Coronary artery (tissue), 2 donors: ENCODE measurements around the gene SLC33A1.

Experiments
- DNase-seq: peaks from one replicate; pipeline ENCODE4 v3.0.0-alpha.2; 2017; ENCODE audit warnings: low spot score
- H3K27ac ChIP-seq, 2 donors: fragments of 200-600 bp; sonication (generic); one replicate each; pipeline ENCODE4 v1.5.1; 2016 to 2019
- H3K4me3 ChIP-seq: fragments of 200-600 bp; sonication (generic); 2 replicates; pipeline ENCODE4 v1.5.1; 2016; ENCODE audit warnings: mild to moderate bottlenecking, moderate library complexity
- CTCF ChIP-seq: fragments of 200-600 bp; sonication (generic); IDR thresholded peaks from one replicate; pipeline ENCODE4 v1.5.1; 2019; ENCODE audit warnings: antibody characterized with exemption

SLC33A1 gene

DNA sequence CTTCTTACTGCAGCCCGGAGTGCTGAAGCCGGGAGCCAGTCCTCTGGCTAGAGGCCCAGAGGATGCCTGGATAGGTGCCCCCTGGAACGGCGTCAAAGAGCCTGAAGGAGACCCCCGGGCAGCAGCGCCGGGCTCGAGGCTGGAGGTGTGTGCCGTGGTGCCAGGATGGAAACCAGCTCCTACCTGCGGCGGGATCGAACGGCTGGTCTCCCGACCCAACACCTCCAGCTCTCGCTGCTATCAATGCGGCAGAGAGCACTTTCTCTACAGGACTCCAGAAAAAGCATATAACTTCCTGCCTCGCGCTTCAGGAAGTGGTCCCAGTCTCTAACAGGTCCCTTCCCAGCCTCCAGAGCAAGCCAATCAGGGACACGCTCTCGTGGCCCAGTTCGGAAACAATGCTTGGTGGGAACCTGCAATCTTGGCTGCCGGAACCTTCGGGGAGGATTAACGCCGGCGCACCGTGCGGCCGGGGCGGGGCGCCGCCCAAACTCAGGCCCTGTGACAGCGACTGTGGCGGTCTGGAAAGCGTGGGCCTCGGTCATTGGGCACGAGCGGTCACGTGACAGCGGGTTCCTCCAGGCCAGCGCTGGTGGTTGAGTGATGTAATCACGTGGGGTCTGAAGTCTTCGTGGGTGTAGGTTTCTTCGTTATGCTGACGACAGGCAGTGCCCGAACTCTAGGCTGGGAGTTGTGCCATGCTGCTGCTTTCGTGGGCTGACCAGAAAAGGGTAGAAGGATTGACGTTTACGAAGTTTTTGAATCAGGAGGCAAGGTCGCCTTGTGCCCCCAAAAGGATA, at the start of gene SLC33A1:
TSS of gene SLC33A1 (minus strand) at position 287 of the 800 bp plus-strand sequence. CDS start 430 bp downstream, outside the sequence.
- peak; percentile 100 for DNase-seq
- TF ChIP-seq CTCF = no peak
- Histone ChIP-seq H3K4me3 (peak within 1 kb of the TSS; percentile 78), H3K27ac (peak within 1 kb of the TSS; percentile 89 to 91)

GRCh38 chr3:155895379-155895900, 41.2 kb upstream of the SLC33A1 start:
- no peak for DNase-seq
- no peak overlapping the region for H3K27ac ChIP-seq
- H3K4me3 ChIP-seq = no peak overlapping the region

GRCh38 chr3:155891321-155891720, 37.1 kb upstream of the SLC33A1 start:
- TF ChIP-seq CTCF = no peak
- H3K4me3 ChIP-seq = no peak overlapping the region
- DNase-seq = no peak

More at GRCh38 chr3:155895379-155895900, 41.2 kb upstream of the SLC33A1 start:
- TF ChIP-seq CTCF = no peak

DNA sequence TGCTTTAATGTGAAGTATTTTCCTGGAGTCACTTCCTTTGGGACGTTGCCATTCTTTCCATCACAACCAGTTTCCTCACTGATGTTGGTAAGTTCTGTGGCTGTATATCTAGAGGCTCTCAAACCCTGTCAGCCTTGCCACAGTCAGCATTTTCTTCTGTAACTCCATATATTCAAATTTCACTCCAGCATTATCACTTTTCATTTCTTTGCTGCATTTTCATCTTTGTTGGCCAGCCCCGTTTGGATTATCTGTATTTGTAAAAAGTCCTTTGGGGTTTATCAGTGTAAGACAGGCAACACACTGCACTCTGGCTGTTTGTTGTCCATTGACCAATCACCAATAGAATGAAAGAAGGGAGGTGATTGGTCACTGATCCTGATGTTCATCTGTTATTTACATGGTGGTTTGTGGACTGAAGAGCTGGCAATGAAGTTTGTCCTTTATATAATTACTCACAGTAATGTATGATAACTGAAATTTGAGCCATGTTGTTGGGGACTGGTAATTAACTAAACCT, 36.5 kb upstream of the SLC33A1 start:
- no peak overlapping the region for H3K4me3 ChIP-seq
- TF ChIP-seq CTCF = no peak
- no peak for DNase-seq
- H3K27ac ChIP-seq = no peak overlapping the region

More at GRCh38 chr3:155891321-155891720, 37.1 kb upstream of the SLC33A1 start:
- no peak overlapping the region for H3K27ac ChIP-seq

DNA sequence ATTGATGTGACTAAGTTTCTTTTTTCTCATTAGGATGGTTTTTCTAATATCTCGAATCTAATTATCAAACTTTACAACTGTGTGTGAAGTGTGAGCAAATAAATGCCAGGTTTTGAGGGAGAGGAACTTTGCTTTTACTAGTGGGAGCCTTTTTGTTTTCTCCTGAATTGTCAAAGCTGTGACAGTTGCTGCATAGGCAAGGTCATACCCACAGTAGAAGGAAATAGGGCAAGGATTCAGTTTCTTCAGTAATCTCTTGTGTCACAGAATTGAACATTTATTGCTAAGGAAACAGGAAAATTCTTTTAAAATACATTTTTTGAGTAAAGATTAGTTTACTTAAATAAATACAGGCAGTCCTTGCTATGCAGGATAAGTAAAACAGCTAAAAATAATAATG, 35.7 kb upstream of the SLC33A1 start:
- TF ChIP-seq CTCF = no peak
- Histone ChIP-seq H3K4me3 (no peak overlapping the region), H3K27ac (no peak overlapping the region)
- DNase-seq = no peak

GRCh38 chr3:155889212-155889611, 35.0 kb upstream of the SLC33A1 start:
- no peak overlapping the region for H3K27ac ChIP-seq
- H3K4me3 ChIP-seq = no peak overlapping the region
- no peak for TF ChIP-seq CTCF
- DNase-seq = no peak
